K562 (cell line): ENCODE data around the gene SUDS3. TPM values are rescaled to one million over a fixed set of nuclear protein-coding genes. Genes with fewer than 3 reads are reported as not detected.

Experiments
- ATAC-seq: fragments of 200-7000 bp; cut with Tn5 transposase; 3 replicates; pipeline ENCODE4 v1.9.1; 2020; ENCODE audit warnings: moderate library complexity
- BruUV-seq: library from RNA; stranded (reverse); fragments of 400-500 nt; replicated peaks from 2 replicates; lab custom pipeline; 2021; lab: Mats Ljungman, UMichigan
- CTCF ChIA-PET: fragments of 300-600 bp; formaldehyde crosslinking; extraction: SDS; loops from one replicate; lab custom pipeline; 2021; ENCODE audit warnings: low intra/inter-chr PET ratio; lab: Yijun Ruan, JAX
- POLR2A ChIA-PET: fragments of 300-600, 350-650 bp; sonication (Branson Sonifier 250); formaldehyde crosslinking; extraction: SDS; loops from one replicate; lab custom pipeline; 2021; ENCODE audit warnings: antibody characterized with exemption, inconsistent platforms; lab: Yijun Ruan, JAX
- DNase-seq, 4 experiments: peaks; one replicate each; pipeline versions ENCODE4 v3.0.0 to v3.0.0-alpha.2; 2011 to 2018; ENCODE audit warnings: low spot score in 3 of 4, mixed read lengths in 3 of 4; ENCODE audit errors: extremely low read depth in 1 of 4
- FAIRE-seq: peaks from 2 replicates; lab custom pipeline; 2011; peaks lifted over from hg19 to GRCh38; lab: Jason Lieb, UNC
- H2AFZ ChIP-seq: 2 replicates; pipeline ENCODE4 v1.6.0; 2011; ENCODE audit warnings: low read depth, low read length, control low read depth, inconsistent platforms
- H3K27ac ChIP-seq: fragments of 200-600 bp; 3 replicates; pipeline ENCODE4 v1.8.0; 2011; ENCODE audit warnings: low read depth, mild to moderate bottlenecking, control low read depth, inconsistent platforms, low read length, moderate library complexity, mixed read lengths; ENCODE audit errors: extremely low read depth
- H3K27me3 ChIP-seq, 2 experiments: fragments of 300-600 bp in 1 of 2; 2 replicates in 1 of 2; 3 replicates in 1 of 2; pipeline versions ENCODE4 v1.6.0 to v1.8.0; 2011; ENCODE audit warnings: inconsistent platforms in 2 of 2, low read length in 2 of 2, mild to moderate bottlenecking in 1 of 2, mixed read lengths in 1 of 2, moderate library complexity in 1 of 2; ENCODE audit not compliant: control insufficient read depth in 2 of 2, insufficient read depth in 2 of 2
- H3K36me3 ChIP-seq: fragments of 300-600 bp; 3 replicates; pipeline ENCODE4 v1.8.0; 2011; ENCODE audit warnings: mild to moderate bottlenecking, low read length, inconsistent platforms; ENCODE audit not compliant: control insufficient read depth, insufficient read depth
- H3K4me1 ChIP-seq, 2 experiments: fragments of 200-600 bp in 1 of 2; replicated peaks in 1 of 2; 2 replicates in 1 of 2; 3 replicates in 1 of 2; pipeline versions ENCODE4 v1.5.1 to v1.8.0; 2011; ENCODE audit warnings: inconsistent platforms in 2 of 2, low read length in 2 of 2, mild to moderate bottlenecking in 1 of 2, mixed read lengths in 1 of 2, moderate library complexity in 1 of 2; ENCODE audit not compliant: control insufficient read depth in 2 of 2, insufficient read depth in 2 of 2
- H3K4me2 ChIP-seq: 2 replicates; pipeline ENCODE4 v1.6.1; 2011; ENCODE audit warnings: low read length, control low read depth, inconsistent platforms, mixed read lengths; ENCODE audit not compliant: insufficient read depth
- H3K4me3 ChIP-seq: fragments of 200-600 bp; sonication (generic), shearing (Covaris generic); 2 replicates; pipeline ENCODE4 v1.5.1; 2016; ENCODE audit warnings: control low read depth, inconsistent platforms
- H3K79me2 ChIP-seq: fragments of 200-600 bp; 3 replicates; pipeline ENCODE4 v1.8.0; 2011; ENCODE audit warnings: low read length, inconsistent platforms; ENCODE audit not compliant: control insufficient read depth, insufficient read depth
- H3K9ac ChIP-seq, 2 experiments: 2 replicates each; pipeline versions ENCODE4 v1.6.0 to v1.6.1; 2011; ENCODE audit warnings: low read depth in 2 of 2, low read length in 2 of 2, control low read depth in 1 of 2, inconsistent platforms in 1 of 2, mild to moderate bottlenecking in 1 of 2, mixed read lengths in 1 of 2; ENCODE audit not compliant: insufficient read depth in 1 of 2
- H3K9me1 ChIP-seq: one replicate; pipeline ENCODE4 v1.6.0; 2011; ENCODE audit warnings: inconsistent platforms, mild to moderate bottlenecking, low read length, moderate library complexity; ENCODE audit not compliant: control insufficient read depth, insufficient read depth
- H3K9me3 ChIP-seq: replicated peaks from 2 replicates; pipeline ENCODE4 v1.5.1; 2011; ENCODE audit warnings: low read depth, low read length, inconsistent platforms; ENCODE audit not compliant: control insufficient read depth, insufficient read depth
- H4K20me1 ChIP-seq: replicated peaks from 2 replicates; pipeline ENCODE4 v1.6.1; 2011; ENCODE audit warnings: low read length, inconsistent platforms, mixed read lengths; ENCODE audit not compliant: control insufficient read depth, insufficient read depth
- ERF ChIP-seq: fragments of 450-650 bp; formaldehyde crosslinking; IDR thresholded peaks from 2 replicates; pipeline ENCODE4 v1.4.0; 2020; ENCODE audit warnings: mild to moderate bottlenecking, mixed read lengths
- ETV1 ChIP-seq: fragments of 450-650 bp; conservative IDR thresholded peaks from 2 replicates; pipeline ENCODE4 v1.6.1; 2016; ENCODE audit warnings: missing genetic modification characterization, control low read depth, low read depth, missing compliant biosample characterization
- PCBP1 ChIP-seq: fragments of 200-400 bp; formaldehyde crosslinking; IDR thresholded peaks from 2 replicates; pipeline ENCODE4 v1.6.1; 2018; ENCODE audit warnings: mild to moderate bottlenecking, low read depth, low read length; ENCODE audit not compliant: poor library complexity, severe bottlenecking
- POLR2G ChIP-seq: fragments of 200-400 bp; formaldehyde crosslinking; IDR thresholded peaks from 2 replicates; pipeline ENCODE4 v1.6.1; 2017; ENCODE audit warnings: low read depth, mild to moderate bottlenecking, antibody characterized with exemption, low read length, moderate library complexity
- POLR3A ChIP-seq: IDR thresholded peaks from 2 replicates; pipeline ENCODE4 v1.6.1; 2011; ENCODE audit warnings: borderline replicate concordance, mild to moderate bottlenecking, moderate library complexity; ENCODE audit not compliant: insufficient read length, insufficient read depth; ENCODE audit errors: extremely low read depth
- RBM25 ChIP-seq: fragments of 200-400 bp; formaldehyde crosslinking; IDR thresholded peaks from 2 replicates; pipeline ENCODE4 v1.6.1; 2018; ENCODE audit warnings: low read length, low read depth, moderate library complexity; ENCODE audit not compliant: severe bottlenecking
- RFX5 ChIP-seq: IDR thresholded peaks from 2 replicates; pipeline ENCODE4 v1.6.1; 2011; ENCODE audit warnings: low read depth, mild to moderate bottlenecking, improper control_type of control experiment, low read length
- UBTF ChIP-seq, 2 experiments: IDR thresholded peaks; 2 replicates each; pipeline ENCODE4 v1.6.1; 2012; ENCODE audit warnings: improper control_type of control experiment in 2 of 2, low read depth in 2 of 2, low read length in 2 of 2, borderline replicate concordance in 1 of 2
- ZC3H4 ChIP-seq: sonication (generic); formaldehyde crosslinking; IDR thresholded peaks from 2 replicates; pipeline ENCODE4 v1.9.0; 2021; ENCODE audit warnings: missing genetic modification reagents, borderline replicate concordance
- ZNF551 ChIP-seq: fragments of 250-450 bp; sonication (Bioruptor Pico); IDR thresholded peaks from 2 replicates; pipeline ENCODE4 v1.5.0; 2021; ENCODE audit warnings: mild to moderate bottlenecking, moderate library complexity
- ZNF57 ChIP-seq: fragments of 450-650 bp; formaldehyde crosslinking; IDR thresholded peaks from 2 replicates; pipeline ENCODE4 v1.4.0; 2020; ENCODE audit warnings: mild to moderate bottlenecking, moderate library complexity
- WGBS: fragments of 100-300 bp; shearing (Covaris generic); methylation state at CpG from one replicate; pipeline ENCODE4 v1.1.6; 2016; ENCODE audit warnings: low coverage, mixed read lengths; ENCODE audit not compliant: insufficient coverage; ENCODE audit errors: missing lambda C conversion rate; 5-methylcytosine and 5-hydroxymethylcytosine counted together
- in situ Hi-C: fragments of 300-500 bp; cut with MboI; formaldehyde crosslinking; loops from 4 replicates; pipeline ENCODE4 v1.15.0; 2018; ENCODE audit warnings: inconsistent platforms, mixed read lengths
- intact Hi-C: fragments of 100-400 bp; cut with micrococcal nuclease; formaldehyde crosslinking; loops from 2 replicates; pipeline ENCODE4 v1.14.2; 2022
- polyA plus RNA-seq, 8 experiments: library from polyadenylated mRNA; depleted of rRNA in 4 of 8; stranded (reverse) in 5 of 8; unstranded in 3 of 8; fragments of >200 nt; fragmentation: Nextera tagmentation in 2 of 8; fragmentation: Illumina TruSeq in 1 of 8; extraction: Ambion mirVana in 2 of 8; extraction: Trizol in 1 of 8; gene quantifications; 2 replicates each; pipeline versions ENCODE4 v1.2.1 to v1.2.3, GENCODE V29; 2011 to 2014; ENCODE audit warnings: inconsistent platforms in 1 of 8, missing spikeins in 1 of 8
- total RNA-seq, 7 experiments: library from RNA; depleted of rRNA in 6 of 7; stranded (reverse); fragments of >200 nt in 6 of 7; fragmentation: Illumina TruSeq in 2 of 7; extraction: Trizol in 2 of 7; gene quantifications; 2 replicates each; pipeline versions ENCODE4 v1.2.1 to v1.2.3, GENCODE V29; 2011 to 2021; ENCODE audit warnings: low replicate concordance in 1 of 7

The SUDS3 gene
- total and polyA plus RNA-seq, 9 of the 15 experiments (the other 6 are each of a cell fraction or from before 2014, with no cell fraction given), result 6.6 to 30.5 (median 23.3) TPM

DNA sequence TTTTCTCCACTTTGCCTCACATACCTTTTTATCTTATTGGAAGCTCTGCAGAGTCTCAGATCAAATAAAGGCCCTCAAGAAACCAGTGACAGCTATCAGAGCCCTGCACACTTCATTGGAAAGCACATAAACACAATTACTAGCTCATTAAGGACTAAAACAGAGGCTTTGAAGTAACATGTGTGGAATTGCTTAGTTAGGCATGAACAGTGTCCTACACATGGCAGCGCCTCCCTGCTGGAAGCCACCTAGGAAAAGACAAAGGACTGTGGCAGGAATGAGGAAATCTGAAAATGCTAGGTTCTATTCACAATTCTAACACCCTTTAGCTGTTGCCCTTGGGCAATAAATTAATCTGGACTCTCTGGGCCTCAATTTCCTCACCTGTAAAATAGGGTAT is 89.4 kb downstream of the SUDS3 start:
- DNase-seq (no peak), FAIRE-seq (no peak), ATAC-seq (no peak)
- intact Hi-C loops (no loop called here), in situ Hi-C loops (no loop called here)
- H4K20me1 ChIP-seq, result no peaks in the 10 kb centered on the region
- no peak overlapping the region for H3K27ac ChIP-seq
- H3K4me3 ChIP-seq, result no peak overlapping the region
- TF ChIP-seq RFX5 (no peak), ERF (no peak), ZNF57 (CRISPR knock-in tag) (no peak), ETV1 (tag) (no peak), ZNF551 (CRISPR knock-in tag) (no peak), UBTF (IDR thresholded peaks at IDR 0.05; ENCODE audit: borderline replicate concordance in 1 of 2, low read depth in 2 of 2, low read length in 2 of 2) (no peak), POLR2G (no peak), POLR3A (no peak), ZC3H4 (CRISPR knock-in tag) (no peak), PCBP1 (no peak), RBM25 (no peak)
- no peaks in the 10 kb centered on the region; a peak in 1 of 5 replicates for H3K4me1 ChIP-seq
- no peaks in the 10 kb centered on the region for H3K9me1 ChIP-seq
- H2AFZ ChIP-seq, result no peak overlapping the region
- CTCF ChIA-PET, result no interaction called here
- H3K9me3 ChIP-seq, result no peaks in the 10 kb centered on the region
- H3K27me3 ChIP-seq, result no peaks in the 10 kb centered on the region; a peak in 1 of 5 replicates
- BruUV-seq, result no TSS peak
- 0% methylated on average over 1 of the region's 1 CpG for WGBS
- H3K4me2 ChIP-seq, result no peak overlapping the region
- H3K79me2 ChIP-seq, result no peaks in the 10 kb centered on the region
- POLR2A ChIA-PET, result no interaction called here
- no peaks in the 10 kb centered on the region for H3K36me3 ChIP-seq
- H3K9ac ChIP-seq, result no peak overlapping the region

Other genes with a start within 250 kb of the SUDS3 start
- 203 and 259 TPM in 2 replicates for gene PEBP1, start 240.4 kb upstream of the SUDS3 start, total RNA-seq (2014; rRNA removed)
- 141 and 146 TPM in 2 replicates for gene PEBP1, start 240.4 kb upstream of the SUDS3 start, total RNA-seq (2014; rRNA removed; fragmentation: Illumina TruSeq; extraction: Trizol)
- gene PEBP1, start 240.4 kb upstream of the SUDS3 start, total RNA-seq (2015; rRNA removed; fragmentation: Illumina TruSeq; extraction: Trizol), result 194 and 202 TPM in 2 replicates
- gene PEBP1, start 240.4 kb upstream of the SUDS3 start, total RNA-seq (2021), result 183 and 186 TPM in 2 replicates
- 112 and 145 TPM in 2 replicates for gene PEBP1, start 240.4 kb upstream of the SUDS3 start, polyA plus RNA-seq (2011; rRNA removed)
- gene PEBP1, start 240.4 kb upstream of the SUDS3 start, polyA plus RNA-seq (2014; fragmentation: Illumina TruSeq; extraction: Trizol), result 206 and 207 TPM in 2 replicates
- gene PEBP1, start 240.4 kb upstream of the SUDS3 start, polyA plus RNA-seq (2014; fragmentation: Nextera tagmentation; extraction: Ambion mirVana), result 100 to 1,000 TPM in 1 of 2 experiments, 10 to 100 TPM in 1; 77.3 to 113 TPM
- gene PEBP1, start 240.4 kb upstream of the SUDS3 start, polyA plus RNA-seq (2014; rRNA removed), result 153 and 160 TPM in 2 replicates
- 40.8 and 47.1 TPM in 2 replicates for gene TAOK3, start 3.6 kb upstream of the SUDS3 start, total RNA-seq (2014; rRNA removed)
- gene TAOK3, start 3.6 kb upstream of the SUDS3 start, total RNA-seq (2014; rRNA removed; fragmentation: Illumina TruSeq; extraction: Trizol), result 52.7 and 62.8 TPM in 2 replicates
- 58.4 and 66.5 TPM in 2 replicates for gene TAOK3, start 3.6 kb upstream of the SUDS3 start, total RNA-seq (2015; rRNA removed; fragmentation: Illumina TruSeq; extraction: Trizol)
- 40.7 and 45.7 TPM in 2 replicates for gene TAOK3, start 3.6 kb upstream of the SUDS3 start, total RNA-seq (2021)
- 57.3 and 60.2 TPM in 2 replicates for gene TAOK3, start 3.6 kb upstream of the SUDS3 start, polyA plus RNA-seq (2011; rRNA removed)
- 70.8 and 83.5 TPM in 2 replicates for gene TAOK3, start 3.6 kb upstream of the SUDS3 start, polyA plus RNA-seq (2014; fragmentation: Illumina TruSeq; extraction: Trizol)
- gene TAOK3, start 3.6 kb upstream of the SUDS3 start, polyA plus RNA-seq (2014; fragmentation: Nextera tagmentation; extraction: Ambion mirVana), result 10 to 100 TPM; 24.3 to 28.0 TPM
- 35.7 and 42.5 TPM in 2 replicates for gene TAOK3, start 3.6 kb upstream of the SUDS3 start, polyA plus RNA-seq (2014; rRNA removed)